PFSK-1 (cell line): ENCODE results near the gene CYREN.

ENCODE experiments used
- FOXP2 ChIP-seq: optimal IDR thresholded peaks from 2 replicates; pipeline ENCODE3; 2011; ENCODE audit warnings: borderline replicate concordance, control low read depth, inconsistent platforms; ENCODE audit not compliant: insufficient read depth; ENCODE audit errors: extremely low read length, extremely low read depth
- POLR2AphosphoS5 ChIP-seq: IDR thresholded peaks from 2 replicates; pipeline ENCODE4 v1.6.1; 2012; ENCODE audit warnings: low read depth, mild to moderate bottlenecking, control low read depth, low read length, moderate library complexity
- SIN3A ChIP-seq: IDR thresholded peaks from 2 replicates; pipeline ENCODE4 v1.6.1; 2012; ENCODE audit warnings: mild to moderate bottlenecking, low read length, moderate library complexity, borderline replicate concordance; ENCODE audit not compliant: insufficient read depth
- TAF1 ChIP-seq: IDR thresholded peaks from 2 replicates; pipeline ENCODE4 v1.6.1; 2012; ENCODE audit warnings: low read length, control low read depth, borderline replicate concordance; ENCODE audit not compliant: insufficient read depth
- TF ChIP-seq, protein P1 (sequence below), 2 experiments: IDR thresholded peaks; 2 replicates each; pipeline versions ENCODE4 v1.6.1 to v1.8.0; 2011 to 2012; ENCODE audit warnings: low read depth in 2 of 2, low read length in 2 of 2, control low read depth in 1 of 2, inconsistent platforms in 1 of 2, mild to moderate bottlenecking in 1 of 2, moderate library complexity in 1 of 2; ENCODE audit not compliant: insufficient read depth in 1 of 2

The CYREN gene

DNA sequence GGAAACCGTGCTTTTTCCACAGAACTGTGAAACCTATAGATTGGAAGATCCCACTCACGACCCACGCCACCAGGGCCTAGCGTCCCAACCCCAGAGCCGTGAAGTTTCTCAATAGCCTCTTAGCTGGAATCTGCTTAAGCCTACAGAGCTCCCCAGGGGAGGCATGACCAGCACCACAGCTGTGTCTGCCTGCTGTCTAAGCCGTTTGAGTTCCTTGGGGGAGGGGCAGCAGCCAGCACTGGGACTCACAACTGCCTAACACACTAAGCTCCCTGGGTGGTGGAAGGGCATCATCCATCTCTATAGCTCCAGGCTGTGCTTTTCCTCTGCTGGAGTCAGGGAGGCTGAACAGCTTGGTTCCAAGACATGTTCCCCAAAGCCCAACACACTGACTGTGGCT, 48.6 kb downstream of the CYREN start:
- TF ChIP-seq FOXP2 (no peak), SIN3A (no peak), POLR2AphosphoS5 (no peak)
- TF ChIP-seq, protein P1, sequence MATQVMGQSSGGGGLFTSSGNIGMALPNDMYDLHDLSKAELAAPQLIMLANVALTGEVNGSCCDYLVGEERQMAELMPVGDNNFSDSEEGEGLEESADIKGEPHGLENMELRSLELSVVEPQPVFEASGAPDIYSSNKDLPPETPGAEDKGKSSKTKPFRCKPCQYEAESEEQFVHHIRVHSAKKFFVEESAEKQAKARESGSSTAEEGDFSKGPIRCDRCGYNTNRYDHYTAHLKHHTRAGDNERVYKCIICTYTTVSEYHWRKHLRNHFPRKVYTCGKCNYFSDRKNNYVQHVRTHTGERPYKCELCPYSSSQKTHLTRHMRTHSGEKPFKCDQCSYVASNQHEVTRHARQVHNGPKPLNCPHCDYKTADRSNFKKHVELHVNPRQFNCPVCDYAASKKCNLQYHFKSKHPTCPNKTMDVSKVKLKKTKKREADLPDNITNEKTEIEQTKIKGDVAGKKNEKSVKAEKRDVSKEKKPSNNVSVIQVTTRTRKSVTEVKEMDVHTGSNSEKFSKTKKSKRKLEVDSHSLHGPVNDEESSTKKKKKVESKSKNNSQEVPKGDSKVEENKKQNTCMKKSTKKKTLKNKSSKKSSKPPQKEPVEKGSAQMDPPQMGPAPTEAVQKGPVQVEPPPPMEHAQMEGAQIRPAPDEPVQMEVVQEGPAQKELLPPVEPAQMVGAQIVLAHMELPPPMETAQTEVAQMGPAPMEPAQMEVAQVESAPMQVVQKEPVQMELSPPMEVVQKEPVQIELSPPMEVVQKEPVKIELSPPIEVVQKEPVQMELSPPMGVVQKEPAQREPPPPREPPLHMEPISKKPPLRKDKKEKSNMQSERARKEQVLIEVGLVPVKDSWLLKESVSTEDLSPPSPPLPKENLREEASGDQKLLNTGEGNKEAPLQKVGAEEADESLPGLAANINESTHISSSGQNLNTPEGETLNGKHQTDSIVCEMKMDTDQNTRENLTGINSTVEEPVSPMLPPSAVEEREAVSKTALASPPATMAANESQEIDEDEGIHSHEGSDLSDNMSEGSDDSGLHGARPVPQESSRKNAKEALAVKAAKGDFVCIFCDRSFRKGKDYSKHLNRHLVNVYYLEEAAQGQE (IDR thresholded peaks at IDR 0.05; ENCODE audit: insufficient read depth in 1 of 2, low read depth in 2 of 2, low read length in 2 of 2): no peak

DNA sequence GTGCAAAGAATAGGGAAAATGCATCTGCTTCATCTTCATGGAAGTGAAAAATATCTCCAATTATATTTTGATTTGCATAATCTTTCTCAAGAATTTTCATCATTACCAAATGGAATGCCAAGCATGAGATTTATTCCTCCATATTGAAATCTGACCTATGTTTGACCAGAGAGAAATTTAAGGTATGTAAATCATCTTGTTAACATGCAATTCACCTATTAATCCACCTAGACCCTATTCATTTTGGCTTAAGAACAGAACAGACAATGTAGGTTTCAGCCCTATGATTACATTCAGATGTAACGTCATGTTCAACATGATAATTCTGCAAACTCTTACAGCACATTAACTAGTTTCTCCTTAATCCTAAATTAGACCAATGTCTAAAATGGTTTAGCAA, 53.4 kb downstream of the CYREN start:
- no peak for TF ChIP-seq TAF1
